Stimulated activated CD8-positive, alpha-beta memory T cell treated with anti-CD3 and anti-CD28 coated beads, Interleukin-7, amount 100 ng/mL, for 4 hours (primary cell): ENCODE data around the gene AGAP3.

Source experiments
- DNase-seq, 2 donors: peaks; one replicate each; pipeline ENCODE4 v3.0.0-alpha.2; 2020; ENCODE audit warnings: low read depth in 2 of 2

The AGAP3 gene

DNA sequence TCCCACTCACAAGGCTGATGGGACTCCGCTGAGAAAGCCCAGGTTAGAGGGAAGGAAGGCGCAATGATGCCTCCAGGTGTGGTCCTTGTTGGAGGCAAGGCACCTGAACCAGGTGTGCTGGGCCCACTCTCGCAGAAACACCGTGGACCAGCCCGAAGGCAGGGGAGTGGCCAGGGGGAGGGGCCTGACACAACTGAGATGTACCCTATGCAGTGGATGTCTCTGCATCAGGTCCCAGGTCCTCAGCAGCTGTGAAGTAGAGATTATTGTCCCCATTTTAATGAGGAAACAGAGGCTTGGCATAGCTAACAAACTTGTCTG, 49.2 kb downstream of the AGAP3 start:
- DNase-seq: no peak

DNA sequence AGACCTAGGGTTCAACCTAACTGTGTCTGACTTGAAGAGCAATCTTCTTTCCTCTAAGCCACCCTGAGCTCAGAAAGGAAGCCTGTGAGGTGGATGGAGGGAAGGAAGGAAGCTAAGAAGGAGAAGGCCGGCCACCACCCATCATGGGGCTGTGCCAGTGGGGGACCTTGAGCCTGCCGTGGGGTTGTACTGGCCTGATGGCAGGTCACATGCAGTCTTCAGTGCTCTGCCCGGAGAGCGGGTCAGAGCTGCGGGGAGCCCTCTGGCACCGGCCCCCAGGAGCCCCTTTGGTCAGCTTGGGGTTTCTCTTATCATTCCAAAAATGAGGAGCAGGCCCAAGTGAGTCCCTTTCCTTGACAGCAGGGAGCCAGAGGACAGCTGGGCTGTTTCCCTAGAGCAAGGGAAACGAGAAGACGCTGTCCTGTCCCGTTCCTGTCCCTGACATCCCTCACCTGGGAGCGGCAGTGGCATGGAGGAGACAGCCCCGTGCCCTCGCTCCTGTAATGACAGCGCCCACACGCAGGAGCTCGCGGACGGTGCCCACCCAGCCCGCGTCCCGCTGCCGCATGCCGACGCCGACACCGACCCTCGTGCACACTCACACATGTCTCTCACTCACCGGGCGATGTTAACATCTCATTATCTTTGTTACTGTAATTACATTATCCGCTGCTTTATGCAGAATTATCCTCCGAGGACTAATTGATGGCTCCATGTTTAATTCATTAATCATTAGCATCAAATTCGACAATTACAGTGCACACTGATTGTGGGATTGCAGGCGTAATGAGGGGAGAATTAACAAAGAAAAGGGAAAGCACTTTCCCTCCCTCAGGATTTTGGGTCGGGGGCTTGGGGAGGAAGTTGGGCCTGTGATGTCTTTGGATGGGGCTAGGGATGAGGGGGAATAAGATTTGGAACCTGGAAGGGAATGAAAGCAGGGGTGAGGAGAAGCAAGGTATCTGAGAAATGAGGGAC, 49.9 kb downstream of the AGAP3 start:
- DNase-seq: no peak

DNA sequence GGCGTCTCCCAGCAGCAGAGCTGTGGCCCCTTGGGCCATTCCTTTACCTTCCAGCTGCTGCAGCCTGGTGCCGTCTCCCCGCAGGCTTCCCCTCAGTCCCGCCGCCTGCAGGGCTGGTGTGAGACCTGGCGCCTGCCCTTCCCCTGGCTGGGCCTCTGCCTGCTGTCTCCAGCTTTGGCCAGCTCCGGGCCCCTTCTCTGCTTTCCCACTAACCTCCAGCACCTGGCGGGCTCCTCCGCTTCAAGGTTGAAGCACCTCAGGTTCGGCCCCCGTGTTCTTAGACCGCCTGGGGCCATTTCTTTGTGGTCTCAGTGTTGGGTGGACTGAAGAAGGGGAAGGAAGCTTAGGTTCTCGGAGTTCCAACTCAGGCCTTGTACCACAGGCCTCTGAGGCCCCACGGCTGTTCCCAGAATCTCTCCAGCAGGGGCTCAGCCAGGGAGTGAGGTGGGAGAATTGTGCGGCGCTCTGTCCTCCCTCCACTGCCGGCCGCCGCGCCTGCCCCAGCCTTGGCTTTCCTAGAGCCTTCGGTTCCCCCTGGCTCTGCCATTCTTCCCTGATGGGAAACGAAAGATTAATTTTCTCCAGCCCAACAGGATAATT, 50.9 kb downstream of the AGAP3 start:
- no peak for DNase-seq

DNA sequence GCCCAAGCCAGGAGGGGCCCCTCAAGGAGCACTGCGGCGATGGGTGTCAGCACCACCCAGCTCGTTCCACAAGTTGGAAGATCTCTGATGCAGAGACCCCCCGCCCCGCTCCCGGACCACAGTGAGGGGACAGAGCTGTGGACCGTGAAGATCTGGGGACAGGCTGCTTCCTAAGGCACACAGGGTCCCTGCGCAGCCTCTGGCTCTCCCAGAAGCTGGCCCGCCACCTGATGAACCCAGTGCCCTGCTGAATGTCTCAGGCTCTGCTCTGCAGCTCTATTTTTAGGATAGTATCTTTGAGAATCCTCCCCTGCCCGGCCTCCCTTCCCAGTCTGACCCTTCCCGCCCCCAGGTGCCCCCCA, 51.5 kb downstream of the AGAP3 start:
- no peak for DNase-seq

DNA sequence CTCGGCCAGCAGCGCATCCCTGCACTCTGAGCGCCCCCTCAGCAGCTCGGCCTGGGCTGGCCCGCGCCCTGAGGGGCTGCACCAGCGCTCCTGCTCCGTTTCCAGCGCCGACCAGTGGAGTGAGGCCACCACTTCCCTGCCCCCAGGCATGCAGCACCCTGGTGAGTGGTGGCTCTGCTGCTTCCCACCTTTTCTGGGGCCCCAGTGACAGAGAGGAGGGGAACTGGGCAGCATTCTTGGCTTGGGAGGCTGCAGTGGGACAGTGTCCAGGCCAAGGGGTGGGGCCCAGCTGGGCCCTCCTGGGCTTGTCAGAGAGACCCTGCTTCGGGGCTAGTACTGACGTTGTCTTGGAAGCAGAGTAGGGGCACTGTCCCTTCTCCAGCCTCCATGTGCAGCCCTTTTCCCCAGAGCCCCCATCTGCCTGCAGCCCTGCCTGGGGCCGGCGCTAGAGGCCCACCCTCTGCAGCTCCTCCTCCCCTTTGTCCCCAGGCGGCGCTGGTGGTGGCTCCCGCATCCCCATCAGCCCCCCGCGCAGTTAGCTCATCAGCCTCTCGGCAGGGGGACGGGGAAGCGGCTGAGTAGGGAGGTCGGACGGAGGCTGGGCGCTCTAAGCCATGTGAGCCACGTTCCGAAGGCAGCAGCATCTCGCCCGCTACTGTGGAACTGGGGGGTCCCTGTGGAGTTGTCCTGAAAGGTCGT, 52.0 kb downstream of the AGAP3 start:
- DNase-seq: no peak

DNA sequence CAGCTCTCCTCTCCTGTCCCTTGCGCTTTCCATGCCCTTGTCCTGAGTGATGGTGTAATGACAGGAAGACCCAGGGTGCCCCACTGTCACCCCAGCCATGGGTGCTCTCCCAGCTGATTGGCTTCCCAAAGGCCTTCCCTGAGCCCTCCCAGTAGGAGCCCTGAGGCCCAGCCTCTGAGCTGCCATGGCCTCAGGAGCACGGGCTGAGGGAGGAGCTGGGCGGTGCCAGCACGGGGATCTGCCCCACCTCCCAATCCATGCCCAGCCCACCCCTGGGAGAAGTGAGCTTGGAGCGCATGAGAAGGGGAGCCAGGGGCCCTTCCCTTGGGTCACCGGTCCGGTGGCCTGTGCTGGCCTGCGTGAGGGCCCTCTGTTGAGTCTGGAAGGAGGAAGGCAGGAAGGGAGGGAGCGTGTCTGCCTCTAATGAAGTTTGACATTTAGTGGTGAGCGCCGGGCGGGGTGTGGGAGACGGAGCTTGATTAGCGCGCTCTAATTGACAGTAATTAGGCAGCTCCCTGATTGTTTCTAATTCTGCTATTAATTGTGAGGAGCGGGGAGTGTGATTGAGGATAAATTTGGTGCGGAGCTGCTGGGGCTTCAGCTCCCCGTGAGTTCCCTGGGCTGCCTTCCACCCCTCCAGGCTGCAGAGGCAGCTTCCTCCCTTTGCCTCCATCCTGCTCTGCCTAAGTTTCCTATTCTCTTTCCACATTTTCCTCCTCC, 53.0 kb downstream of the AGAP3 start:
- DNase-seq: no peak

DNA sequence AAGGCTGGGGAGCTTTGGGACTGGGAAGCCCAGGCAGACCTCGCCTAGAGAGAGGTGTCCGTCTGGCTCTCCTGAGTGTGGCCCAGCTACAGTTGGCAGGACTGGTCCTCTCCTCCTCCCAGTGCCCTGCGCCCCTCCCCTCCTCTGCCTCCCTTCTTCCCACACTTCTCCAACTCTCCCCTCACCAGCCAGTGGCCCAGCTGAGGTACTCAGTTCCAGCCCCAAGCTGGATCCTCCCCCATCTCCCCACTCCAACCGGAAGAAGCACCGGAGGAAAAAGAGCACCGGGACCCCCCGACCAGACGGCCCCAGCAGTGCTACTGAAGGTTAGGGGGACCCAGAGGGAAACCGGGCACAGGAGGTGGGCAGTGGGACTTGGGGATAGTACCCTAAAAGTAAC, 53.5 kb downstream of the AGAP3 start:
- DNase-seq: no peak

DNA sequence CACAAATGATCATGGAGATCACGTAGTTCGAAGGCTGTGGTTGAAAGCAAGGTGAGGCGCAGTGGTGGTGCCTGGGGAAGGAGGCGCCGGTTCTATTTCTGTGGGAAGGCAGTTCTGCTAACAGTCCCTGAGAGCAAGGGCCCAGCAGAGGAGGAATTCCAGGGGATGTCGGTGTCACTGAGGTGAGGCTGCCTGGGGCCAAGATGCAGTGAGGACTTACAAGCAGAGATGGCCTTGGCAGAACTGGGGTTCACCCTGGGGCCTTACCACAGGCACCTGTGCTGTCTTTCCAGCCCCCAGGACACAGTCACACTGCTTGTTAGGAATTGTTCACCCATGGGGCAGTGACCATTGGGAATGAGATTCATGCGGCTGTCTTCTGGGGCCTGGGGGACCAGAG, 54.6 kb downstream of the AGAP3 start:
- no peak for DNase-seq

DNA sequence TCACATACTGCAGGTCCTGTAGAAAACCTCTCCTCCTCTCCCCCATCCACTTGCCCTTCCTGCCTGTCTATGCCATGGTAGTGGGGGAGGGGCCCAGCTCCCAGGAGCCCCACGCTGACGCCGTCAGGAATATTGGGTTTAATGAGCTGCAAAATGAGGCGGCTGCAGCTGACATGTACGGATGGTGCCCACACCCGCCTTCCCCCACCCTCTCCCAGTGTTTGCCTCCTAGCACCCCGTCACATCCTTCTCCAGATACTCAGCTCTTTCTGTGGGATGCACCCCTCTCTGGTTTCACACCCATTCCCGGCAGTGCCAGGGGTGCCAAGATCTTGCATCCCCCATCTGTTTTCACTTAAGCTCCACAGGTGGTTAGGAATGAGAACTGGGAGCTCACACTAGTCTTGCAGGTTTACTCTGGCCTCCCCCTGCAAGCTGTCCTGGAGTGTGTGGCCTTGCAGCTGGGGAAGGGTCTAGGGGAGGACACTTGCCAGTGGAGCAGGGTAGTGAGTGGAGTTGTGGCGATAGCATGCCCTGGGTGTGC, 55.1 kb downstream of the AGAP3 start:
- no peak for DNase-seq

DNA sequence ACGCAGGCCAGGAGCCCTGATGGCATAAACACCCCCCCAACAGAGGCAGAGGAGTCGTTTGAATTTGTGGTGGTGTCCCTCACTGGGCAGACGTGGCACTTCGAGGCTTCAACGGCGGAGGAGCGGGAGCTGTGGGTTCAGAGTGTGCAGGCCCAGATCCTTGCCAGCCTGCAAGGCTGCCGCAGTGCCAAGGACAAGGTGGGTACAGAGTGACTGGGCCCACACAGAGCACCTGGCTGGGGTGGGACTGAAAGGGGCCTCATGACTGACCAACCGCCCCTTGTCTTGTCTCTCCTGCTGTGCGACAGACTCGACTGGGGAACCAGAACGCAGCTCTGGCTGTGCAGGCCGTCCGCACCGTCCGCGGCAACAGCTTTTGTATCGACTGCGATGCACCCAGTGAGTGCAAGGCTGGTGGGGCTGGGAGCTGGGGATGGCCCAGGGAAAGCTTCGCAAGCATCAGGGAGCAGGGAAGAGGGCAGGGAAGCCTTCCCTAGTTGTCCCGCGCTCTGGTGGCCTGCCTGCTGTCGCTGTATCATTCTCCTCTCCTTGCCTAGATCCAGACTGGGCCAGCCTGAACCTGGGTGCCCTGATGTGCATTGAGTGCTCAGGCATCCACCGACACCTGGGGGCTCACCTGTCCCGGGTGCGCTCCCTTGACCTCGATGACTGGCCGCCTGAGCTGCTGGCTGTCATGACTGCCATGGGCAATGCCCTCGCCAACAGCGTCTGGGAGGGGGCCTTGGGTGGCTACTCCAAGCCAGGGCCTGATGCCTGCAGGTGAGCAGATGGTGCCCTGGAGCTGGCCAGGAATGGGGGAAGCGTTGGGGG, 55.8 kb downstream of the AGAP3 start:
- no peak for DNase-seq

DNA sequence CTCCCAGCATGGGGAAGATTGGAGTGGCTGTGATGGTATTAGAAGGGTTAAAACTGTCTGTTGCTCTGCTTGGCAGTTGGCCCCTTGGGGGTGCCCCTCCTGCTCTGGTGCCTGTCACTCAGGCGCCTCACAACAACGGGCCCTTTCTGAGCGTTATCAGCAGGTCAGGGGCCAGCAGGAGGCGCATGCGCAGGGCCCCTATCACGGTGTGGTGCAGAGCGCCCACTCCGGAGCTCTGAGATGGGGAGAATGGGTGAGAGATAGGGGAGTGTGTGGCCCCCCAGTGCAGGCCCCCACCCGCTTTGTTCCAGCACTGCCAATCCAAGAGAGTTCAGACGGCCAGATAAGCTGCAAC, 56.4 kb downstream of the AGAP3 start:
- DNase-seq: no peak

DNA sequence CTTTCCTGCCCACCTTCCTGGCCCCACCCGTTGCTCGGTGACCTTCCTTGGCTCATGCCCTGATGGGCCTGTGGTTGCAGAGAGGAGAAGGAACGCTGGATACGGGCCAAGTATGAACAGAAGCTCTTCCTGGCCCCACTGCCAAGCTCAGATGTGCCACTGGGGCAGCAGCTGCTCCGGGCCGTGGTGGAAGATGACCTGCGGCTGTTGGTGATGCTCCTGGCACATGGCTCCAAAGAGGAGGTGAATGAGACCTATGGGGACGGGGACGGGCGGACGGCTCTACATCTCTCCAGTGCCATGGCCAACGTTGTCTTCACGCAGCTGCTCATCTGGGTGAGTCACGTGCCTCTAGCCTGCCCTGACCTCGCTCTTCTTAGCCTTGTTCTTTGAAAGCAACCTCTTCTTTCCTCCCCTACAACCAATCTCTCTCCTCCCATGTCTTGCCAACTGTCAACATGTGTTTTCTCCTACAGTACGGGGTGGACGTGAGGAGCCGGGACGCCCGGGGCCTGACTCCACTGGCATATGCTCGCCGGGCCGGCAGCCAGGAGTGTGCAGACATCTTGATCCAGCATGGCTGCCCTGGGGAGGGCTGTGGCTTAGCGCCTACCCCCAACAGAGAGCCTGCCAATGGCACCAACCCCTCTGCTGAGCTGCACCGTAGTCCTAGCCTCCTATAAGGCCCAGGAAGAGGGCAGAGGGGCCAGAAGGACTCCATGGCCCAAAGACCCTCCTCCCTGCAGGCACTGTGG, 57.2 kb downstream of the AGAP3 start:
- DNase-seq: no peak

DNA sequence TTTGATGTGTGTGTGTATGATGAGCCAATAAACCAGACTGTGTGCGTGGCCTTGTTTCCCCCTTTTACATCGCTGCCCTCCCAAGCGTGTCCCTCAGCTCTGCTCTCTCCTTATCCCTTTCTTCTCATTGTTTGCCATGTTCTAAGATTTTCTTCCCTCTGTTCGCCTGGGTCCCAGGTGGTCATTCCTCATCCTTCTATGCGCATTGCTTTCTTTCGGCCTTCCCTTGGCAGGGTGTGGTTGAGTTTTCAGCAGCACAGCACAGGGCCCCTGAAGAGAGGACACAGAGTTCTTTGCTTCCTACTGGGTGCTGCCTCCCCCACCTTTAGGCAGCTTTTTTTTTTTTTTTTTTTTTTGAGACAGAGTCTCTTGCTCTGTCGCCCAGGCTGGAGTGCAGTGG, 58.1 kb downstream of the AGAP3 start:
- no peak for DNase-seq

DNA sequence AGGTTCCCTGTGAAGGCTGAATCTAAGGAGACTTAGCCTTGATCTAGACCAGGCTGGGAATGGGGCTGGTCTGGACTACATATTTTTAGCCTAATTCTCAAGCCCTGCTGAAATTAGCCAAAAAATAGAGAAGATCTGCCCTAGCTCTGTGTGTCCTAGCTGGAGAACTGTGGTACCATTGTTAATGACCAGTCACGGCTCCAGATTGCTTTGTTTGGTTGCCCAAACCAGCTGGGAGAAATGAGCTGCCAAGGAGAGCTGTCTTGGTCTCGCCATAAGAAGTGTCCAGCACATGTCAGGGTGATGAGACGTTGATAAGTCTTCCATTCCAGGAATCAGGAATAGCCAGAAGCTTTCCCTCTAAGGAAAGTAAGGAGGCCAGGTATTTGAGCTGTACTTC, 60.5 kb downstream of the AGAP3 start:
- no peak for DNase-seq

DNA sequence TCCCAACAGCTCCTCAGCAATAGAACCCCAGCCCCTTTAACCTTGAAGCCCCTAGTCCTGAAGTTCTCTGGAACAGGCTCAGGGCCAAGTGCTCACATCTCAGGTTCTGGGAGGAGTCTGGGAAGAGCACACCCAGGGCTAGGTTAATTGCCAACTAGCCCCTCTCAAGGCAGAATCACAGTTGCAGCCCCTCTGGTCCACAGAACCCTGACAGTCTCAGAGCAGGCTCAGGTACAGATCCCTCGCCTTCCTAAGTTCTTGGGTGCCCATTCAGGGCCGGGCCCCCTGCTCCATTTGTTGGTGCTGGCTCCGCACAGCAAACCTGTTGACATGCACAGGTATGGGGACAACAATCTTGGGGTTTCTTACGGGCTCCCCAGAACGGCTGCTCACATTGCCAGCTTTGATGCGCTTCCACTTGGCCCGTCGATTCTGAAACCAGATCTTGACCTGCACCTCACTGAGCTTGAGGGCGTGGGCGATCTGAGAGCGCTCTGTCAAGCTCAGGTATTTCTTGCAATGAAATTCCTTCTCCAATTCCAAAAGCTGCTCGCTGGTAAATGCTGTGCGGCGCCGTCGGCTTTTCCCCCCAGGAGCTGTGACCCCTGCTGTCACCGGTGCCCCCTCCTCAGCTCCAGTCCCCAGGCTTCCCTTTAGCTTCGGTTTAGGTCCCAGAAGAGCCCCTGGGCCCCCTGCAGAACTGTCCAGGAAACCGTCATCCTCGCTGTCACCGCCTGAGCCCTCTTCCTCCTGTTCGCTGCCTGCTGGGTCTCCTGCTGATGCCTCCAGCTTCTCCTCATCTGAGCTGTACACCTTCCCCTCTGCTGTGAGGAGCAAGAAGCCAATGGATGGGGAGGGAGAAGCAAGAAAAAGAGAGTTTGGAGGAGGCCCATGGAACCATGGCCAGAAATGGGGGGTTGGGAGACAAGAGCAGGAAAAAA, 62.3 kb downstream of the AGAP3 start:
- no peak for DNase-seq

DNA sequence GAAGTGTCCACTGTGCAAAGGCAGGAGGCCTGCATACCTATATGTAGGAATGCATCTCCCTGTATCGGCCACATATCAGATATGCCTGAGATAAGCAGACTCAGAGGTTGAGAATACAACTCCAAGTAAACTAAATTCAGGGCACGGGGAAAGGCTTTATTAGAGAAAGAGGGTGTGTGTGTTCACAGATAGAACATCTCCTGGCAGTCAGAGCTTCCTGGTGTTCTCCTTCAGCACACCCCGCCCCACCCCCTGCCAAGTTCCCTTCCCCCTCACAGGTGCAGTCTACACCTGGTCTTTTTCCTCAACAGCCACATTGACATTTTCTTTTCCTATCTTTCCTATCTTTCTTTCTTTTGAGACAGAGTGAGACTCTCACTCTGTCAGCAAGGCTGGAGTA, 64.1 kb downstream of the AGAP3 start:
- DNase-seq: no peak

DNA sequence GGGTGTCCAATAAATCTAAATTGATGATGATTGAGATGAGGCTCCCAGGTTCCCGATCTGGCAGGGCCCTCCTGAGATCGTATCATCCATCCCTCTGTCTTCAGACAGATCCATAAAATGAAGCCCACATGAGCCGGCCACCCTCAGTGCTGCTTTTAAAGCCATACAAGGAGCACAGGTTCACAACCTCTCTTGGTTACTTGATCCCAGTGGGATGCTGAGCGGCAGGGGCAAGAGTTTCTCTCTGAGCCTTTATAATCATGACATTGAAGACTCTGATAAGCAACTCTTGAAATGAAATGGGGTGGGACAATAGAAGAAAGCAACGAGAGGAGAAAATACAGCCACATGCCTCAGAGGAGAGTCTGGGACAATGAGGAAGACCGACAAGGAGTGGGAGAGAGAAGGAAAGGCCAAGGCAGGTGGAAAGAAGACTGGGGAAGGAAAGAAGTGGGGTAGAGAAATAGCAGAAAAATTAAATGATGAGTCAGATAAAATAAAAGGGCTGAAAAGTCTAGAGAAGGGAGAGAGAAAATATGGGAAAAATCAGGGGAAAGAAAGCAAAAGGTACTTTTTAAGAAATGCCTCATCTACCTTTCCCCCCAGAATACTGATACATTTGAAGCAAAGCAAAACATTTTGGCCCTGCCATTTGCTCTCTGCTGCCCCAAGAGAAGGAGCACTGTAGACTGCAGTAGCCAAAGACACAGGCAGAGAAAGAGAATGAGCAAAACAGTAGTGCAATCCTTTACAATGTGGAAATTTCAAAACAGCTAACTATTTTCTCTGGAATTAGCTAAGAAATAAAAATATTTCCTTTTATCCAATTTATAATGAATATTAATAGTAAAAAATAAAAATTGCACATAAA, 66.6 kb downstream of the AGAP3 start:
- no peak for DNase-seq

DNA sequence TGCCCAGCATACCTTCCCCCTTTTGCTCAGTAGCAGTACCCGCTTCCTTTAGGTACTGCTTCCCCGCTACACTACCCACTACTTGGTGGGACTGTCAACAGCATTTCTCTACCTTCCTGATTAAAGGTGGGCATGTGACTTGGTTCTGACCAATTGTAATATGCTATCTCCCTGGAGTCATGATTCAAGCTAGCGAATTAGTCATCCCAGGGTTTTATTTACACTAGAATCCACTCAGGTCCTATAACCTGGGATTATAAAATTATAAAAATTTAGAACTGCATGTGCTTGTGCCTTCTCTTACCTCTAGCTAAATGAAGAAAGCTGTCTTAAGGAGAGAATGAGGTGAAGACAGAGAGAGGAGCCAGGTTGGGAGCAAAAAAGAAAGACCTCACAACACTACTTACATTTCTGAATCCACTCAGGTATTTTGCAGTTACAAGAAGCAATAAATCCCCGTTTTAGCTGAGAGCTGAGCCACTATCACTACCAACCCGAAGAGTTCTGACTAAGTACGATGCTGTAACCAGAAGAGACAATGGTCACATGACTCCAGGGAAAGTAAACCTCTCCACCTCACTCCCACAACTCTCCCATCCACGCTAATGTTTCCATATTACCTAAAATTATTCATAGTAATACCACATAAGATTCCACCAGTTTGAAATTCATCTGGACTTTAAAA, 71.5 kb downstream of the AGAP3 start:
- no peak for DNase-seq
